Measurements from ENCODE around the gene DUSP22.

DNA sequence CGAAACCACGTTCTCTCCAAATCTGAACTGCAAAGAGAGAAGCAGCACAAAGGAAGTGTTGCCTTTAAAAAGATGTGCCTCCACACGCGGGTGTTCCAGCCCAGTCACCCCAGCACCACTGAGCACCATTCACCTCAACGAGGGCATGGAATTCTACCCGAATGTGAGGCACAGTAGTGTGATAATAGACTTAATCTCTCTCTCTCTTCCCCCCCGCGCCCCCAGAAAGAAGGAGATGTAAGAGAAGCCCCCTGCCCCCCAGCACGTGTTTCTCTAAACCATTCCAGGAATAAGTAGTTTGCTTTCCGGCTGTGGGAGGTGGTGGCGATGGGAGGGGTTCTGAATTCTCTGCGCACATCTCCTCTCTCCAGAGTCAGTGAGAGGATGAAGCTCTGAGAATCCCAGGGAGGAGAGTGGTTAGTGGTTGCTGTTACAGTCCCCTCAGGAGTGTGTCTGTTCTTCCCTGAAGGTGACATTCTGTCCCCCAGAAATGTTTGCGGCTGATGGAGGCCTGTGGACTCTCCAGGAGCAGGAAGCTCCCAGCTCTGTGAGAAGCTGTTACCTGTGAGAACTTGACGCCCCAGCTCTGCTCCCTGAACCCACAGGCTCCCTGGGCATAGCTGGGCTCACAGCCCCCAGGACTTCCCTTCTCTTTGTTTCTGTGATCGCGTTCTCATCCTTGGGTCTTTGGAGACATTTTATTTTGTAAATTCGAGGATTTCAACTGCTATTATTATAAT, 75.8 kb downstream of the DUSP22 start:
- TF ChIP-seq POLR2A (IDR thresholded peaks at IDR 0.05; ENCODE audit: low read length) = no peak
- no peak for TF ChIP-seq GATA1 (IDR thresholded peaks at IDR 0.05; ENCODE audit: low read depth, low read length)
